GM04503 (cell line): Measurements from ENCODE around the gene DTX3L.
"Not testable (repeated sequence)": the region's sequence is repeated elsewhere in the genome, so short reads cannot be mapped to it uniquely, and the experiment has no call there.

Experiments used
- DNase-seq: peaks from one replicate; pipeline ENCODE4 v3.0.0-alpha.2; 2012; ENCODE audit warnings: low read depth

Gene DTX3L

DNA sequence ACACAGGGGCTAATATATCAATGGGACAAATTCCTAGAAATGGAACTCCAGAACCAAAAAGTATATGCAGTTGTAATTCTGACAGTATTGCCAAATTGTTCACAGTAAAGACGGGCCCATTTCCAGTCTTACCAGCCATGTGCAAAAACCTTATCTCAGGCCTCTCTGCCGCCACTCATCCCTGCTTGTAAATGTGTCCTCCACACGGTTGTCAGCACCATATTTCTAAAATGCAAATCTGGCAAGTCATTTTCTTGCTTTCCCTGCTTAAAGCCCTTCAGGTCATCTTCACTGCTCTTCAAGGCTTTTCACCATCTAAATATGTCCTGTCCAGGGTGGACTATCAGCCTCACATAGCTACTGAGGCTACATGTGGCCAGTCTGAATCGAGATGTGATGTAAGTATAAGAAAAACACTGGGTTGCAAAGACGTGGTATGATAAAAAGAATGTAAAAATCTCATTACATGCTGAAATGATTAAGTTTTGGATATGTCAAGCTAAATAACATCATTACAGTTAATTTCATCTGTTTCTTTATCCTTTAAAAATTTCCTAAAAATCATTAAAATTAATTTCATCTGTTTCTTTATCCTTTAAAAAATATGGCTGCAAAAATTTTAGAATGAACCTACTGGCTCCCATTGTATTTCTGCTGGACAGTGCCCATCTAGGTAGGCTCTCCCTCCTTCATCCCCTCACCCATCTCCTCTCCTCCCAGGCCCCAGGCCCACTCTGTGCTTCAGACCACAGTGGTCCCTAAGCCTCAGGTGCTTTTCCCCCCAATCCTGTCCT is 1.0 kb upstream of the DTX3L start:
- no peak for DNase-seq

GRCh38 chr3:122563717-122564025 is 467 bp upstream of the DTX3L start:
- no peak for DNase-seq

GRCh38 chr3:122568131-122568530 is 4.0 kb downstream of the DTX3L start:
- DNase-seq = not testable (repeated sequence)

GRCh38 chr3:122568755-122569154 is 4.6 kb downstream of the DTX3L start:
- no peak for DNase-seq

DNA sequence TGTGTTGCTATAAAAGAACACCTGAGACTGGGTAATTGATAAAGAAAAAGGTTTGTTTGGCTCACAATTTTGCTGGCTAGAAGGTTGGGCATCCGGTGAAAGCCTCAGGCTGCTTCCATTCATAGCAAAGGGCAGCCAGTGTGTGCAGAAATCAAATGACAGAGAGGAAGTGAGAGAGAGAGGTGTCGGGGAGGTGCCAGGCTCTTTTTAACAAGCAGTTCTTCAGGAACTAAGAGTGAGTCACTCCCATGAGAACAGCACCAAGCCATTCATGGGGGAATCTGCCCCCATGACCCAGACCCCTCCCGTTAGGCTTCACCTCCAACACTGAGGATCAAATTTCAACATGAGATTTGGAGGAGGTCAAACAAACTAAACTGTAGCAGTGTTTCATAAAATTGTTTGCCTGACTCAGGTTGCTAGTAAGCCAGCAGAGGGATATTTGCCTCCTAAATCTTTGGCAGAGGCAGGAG is 8.8 kb downstream of the DTX3L start:
- no peak for DNase-seq

DNA sequence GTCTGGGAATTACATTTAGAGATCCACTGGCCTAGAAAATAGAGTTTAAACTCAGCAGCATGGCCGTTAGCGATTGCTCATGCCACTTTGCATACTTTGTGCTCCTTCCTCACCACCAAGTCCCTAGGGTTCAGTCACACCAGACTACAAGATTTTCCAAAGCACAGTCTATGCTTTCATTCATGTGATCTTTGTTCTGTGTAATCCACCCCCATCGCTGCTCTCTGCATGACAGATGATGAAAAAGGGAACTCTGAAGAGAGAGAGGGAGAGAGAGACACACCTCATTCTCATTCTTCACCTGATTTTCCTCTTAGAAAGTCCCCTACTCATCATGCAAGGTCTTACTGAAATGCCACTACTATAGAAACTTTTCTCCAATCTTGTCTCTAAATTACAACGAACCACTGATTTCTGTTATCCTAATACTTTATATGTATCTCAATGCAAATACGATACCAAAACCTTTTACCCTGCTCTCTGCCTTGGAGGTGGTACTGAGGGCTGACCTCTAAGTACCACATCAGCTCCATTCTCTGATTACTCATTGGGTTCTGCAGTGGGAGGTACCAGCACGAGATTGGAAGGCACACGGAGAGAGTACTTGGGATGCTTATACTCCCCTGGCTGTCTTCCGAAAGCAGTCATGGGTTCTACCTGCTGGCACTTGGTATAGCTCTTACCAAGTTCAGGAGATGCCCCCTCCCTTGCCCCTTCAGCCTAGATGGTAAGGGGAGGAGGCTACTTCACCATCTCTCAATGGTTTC is 12.2 kb downstream of the DTX3L start:
- no peak for DNase-seq

- DNase-seq = no peak
Observed at GRCh38 chr3:122577409-122578031, 13.4 kb downstream of the DTX3L start, which contains the start of gene PARP15. Gene PARP15 (plus strand): TSS chr3:122577650. CDS start chr3:122577668, 18 bp downstream.

DNA sequence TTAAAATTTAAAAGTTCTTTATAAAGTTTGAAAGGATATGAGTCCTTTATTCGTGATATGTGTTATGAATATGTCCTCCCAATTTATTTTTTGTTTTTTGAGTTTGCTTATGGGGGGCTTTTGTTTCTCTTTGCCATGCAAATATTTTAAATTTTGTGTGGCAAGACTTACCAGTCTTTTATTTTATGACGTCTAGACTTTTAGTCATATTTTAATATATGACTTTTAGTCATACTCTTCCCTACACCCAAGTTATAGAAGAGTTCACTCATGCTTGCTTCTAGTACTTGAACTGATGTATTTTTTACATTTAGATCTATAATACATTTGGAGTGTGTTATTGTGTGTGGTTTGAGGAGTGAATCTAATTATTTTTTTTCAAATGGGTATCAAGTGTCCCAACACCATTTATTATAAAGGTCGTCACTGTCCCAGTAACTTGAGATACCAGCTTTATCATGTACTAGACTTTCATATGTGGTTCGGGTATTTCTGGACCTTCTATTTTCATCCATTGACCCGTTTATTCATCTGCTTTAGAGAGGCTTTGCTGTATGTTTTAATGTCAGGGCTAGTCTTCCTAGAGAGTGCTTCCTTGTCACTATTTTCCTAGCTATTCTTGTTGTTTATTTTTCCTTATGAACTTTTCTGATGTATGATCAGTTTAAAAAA is 14.1 kb downstream of the DTX3L start:
- no peak for DNase-seq

- no peak for DNase-seq
Observed at GRCh38 chr3:122580470-122580869, 16.3 kb downstream of the DTX3L start.

DNA sequence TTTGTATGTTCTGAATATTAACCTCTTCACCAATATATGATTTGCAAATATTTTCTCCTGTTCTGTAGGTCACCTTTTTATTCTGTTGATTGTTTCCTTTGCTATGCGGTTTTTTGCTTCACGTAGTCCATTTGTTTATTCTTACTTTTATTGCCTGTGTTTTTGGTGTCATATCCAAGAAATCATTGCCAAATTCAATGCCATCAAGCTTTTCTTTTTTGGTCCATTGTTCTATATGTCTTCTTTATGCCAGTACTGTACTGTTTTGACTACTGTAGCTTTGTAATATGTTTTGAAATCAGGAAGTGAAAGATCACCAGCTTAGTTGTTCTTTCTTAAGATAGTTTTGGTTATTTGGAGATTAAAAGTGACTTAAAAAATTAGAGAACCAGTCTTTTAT is 17.5 kb downstream of the DTX3L start:
- DNase-seq = no peak

GRCh38 chr3:122582390-122582789 is 18.3 kb downstream of the DTX3L start:
- DNase-seq = no peak

DNA sequence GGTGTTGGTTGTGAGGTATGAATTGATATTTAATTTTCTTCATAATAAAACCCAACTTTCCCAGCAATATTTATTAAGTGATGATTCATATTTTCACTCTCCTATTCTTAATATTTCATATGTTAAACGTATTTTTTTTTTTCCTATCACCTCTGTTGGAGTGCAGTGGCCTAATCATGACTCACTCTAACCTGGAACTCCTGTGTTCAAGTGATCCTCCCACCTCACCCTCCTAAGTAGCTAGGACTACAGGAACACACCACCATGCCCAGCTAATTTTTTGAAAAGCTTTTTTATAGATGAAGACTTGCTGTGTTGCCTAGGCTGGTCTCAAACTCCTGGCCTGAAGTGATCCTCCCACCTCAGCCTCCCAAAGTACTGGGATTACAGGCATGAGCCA is 22.0 kb downstream of the DTX3L start:
- no peak for DNase-seq

DNA sequence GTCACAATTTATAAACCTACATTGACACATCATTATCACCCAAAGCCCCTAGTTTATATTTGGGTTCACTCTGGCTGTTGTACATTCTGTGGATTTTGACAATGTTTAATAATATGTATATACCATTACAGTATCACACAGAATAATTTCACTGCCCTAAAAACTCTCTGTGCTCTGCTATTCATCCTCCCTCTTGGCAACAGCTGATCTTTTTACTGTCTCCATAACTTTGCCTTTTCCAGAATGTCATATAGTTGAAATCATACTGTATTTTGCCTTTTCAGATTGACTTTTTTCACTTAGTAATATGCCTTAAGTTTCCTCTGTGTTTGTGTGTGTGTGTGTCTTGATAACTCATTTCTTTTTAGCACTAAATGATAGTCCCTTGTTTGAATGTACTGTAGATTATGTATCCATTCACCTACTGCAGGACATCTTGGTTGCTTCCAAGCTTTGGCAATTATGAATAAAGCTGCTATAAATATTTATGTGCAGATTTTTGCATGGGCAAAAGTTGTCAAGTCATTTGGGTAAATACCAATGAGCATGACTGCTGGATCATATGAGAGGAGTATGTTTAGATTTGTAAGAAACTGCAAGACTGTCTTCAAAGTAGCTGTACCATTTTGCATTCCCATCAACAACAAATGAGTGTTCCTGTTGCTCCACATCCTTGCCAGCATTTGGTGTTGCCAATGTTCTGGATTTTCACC is 22.8 kb downstream of the DTX3L start:
- no peak for DNase-seq

DNA sequence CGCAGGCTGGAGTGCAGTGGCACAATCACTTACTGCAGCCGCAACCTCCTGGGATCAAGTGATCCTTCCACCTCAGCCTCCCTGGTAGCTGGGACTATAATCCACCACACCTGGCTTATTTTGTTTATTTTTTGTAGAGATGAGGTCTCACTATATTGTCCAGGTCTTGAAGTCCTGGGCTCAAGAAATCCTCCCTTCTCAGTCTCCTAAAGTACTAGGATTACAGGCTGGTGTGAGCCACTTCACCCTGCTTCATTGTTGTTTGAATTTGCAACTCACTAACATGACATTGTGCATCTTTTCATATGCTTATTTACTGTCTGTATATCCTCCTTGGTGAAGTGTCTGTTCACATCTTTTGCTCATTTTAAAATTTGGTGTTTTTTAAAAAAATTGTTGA is 23.4 kb downstream of the DTX3L start:
- DNase-seq = no peak

DNA sequence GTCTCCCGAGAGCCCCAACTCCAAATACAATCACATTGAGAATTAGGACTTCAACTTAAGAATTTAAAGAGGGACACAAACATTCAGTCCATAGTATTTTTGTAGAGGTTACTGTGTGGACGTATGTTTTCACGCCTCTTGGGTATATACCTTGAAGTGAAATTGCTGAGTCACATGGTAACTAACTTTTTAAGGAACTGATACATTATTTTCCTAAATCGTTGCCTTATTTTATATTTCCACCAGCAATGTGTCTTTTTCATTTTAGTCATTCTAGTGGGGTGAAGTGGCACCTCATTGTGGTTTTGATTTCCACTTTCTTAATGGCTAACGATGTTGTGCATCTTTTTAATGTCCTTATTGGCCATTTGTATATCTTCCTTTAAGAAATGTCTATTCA is 25.2 kb downstream of the DTX3L start:
- no peak for DNase-seq

DNA sequence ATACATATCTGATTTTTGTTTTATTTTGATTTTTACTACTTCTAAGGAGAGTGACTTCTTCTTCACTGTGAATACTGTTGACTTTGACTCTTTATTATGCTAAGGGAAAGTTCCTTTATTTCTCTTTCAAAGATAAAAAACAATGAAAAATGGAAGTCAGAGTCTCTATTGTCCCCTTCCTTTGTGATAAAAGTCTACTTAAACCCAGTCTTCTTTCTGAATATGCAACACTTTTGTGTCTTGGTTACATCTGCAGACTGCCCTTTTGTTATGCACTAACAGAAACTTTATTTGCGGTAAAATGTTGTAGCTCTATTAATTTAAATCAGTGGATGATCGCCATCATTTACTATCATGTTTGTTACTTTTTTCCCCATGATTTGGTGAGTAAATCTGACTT is 26.5 kb downstream of the DTX3L start:
- DNase-seq = no peak

- DNase-seq = no peak
Observed at GRCh38 chr3:122594025-122594424, 29.9 kb downstream of the DTX3L start.

DNA sequence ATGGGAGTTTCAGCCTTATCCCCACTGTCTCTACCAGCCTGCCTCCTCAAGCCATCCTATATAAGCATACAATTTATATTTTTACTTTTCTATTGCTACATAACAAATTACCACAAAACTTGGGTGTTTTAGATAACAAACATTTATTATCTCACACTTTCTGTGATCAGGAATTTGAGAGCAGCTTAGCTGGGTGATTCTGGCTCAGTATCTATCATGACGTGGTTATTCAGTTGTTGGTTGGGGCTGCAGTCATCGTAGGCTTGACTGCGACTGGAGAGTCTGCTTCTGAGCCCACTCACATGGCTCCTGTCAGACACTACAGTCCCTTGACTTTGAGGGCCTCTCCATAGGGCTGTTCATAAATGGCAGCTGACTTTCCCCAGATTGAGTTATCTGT is 34.0 kb downstream of the DTX3L start:
- no peak for DNase-seq

DNA sequence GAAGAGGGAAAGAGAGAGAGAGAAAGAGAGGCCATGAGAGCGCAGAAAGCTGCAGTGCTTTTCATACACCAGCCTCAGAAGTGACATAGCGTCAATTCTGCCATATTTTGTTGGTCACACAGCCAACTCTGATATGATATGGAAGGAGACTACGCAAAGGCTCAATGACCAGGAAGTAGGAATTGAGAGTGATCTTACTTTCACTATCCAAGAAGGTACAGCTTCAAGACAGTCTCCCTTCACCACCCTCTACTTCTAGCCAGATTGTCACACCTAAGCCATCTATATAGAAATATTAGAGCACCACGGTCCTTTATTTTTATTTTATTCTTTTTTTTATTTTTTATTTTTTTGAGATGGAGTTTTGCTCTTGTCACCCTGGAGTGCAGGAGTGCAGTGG is 34.4 kb downstream of the DTX3L start:
- no peak for DNase-seq

DNA sequence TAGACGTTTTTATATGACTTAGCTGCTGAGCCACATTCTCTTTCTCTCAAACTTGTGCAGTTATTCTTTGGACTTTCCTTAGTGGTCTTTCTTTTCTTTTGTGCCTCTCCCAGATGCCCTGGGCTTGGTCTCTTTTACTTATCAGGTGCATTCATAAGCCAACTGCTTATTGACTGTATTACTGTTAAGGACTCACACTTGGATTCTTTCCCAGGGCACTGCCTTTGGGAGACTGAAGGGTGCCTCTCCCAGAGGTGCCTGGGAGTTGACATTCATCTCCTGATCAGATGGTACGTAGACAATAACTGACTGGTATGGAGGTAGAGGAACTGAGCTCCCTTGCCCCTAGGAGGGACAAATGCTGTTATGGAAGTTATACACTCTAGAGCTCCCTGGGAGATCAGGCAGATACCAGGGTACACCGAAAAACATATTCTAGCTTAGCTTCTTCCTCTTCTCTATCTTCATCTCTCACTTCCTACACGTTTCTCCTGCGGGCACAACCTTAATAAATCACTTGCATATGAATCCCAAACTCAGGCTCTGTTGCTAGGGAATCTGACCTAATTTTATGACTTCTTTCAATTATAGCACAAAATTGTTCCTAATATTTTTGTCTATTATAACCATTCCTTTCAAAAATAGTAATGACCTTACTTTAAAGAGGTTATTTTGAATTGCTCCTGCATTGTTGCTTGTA is 38.0 kb downstream of the DTX3L start:
- no peak for DNase-seq

GRCh38 chr3:122603056-122603455 is 38.9 kb downstream of the DTX3L start:
- no peak for DNase-seq
